Measurements from ENCODE around the gene BSCL2.
"Not testable (repeated sequence)": the region's sequence is repeated elsewhere in the genome, so short reads cannot be mapped to it uniquely, and the experiment has no call there.

Gene BSCL2

DNA sequence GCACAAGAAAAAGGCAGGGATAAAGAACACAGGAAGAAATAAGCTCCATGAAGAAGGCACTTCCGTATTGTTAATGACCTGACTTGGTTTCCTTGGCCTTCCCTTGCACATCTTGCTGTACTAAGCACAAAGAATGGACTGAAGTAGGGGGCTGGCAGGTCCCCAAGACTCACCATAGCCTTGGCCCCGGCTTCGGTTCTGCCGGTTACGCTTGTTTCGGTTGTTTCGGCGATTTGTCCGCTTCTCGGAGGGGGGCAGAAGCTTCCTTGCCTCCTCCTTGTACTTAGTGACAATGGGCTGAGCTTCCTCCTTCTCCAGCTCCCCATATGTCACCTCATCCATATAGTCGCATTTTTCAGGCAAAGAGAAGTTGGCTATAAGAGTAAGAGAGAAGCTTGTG, 9.6 kb upstream of the BSCL2 start:
- DNase-seq (ENCODE audit: low read depth) = no peak

DNA sequence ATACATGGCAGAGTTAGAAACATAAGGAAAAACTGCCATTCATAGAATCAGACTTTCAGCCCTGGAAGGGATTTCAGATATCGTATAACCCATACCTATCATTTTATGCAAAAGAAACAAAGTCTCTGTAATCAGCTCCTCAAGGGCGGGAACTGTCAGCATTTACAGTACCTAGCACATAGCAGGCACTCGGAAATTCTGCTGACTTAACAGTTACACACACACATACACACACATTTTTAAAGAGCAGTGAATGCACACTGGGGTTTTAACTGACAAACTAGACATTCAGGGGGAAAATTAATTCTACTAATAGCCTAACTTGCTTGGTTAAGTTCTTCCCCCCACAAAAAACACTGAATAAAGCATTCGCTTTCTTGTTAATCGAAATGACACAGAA, 9.0 kb upstream of the BSCL2 start:
- DNase-seq (ENCODE audit: low read depth) = no peak

DNA sequence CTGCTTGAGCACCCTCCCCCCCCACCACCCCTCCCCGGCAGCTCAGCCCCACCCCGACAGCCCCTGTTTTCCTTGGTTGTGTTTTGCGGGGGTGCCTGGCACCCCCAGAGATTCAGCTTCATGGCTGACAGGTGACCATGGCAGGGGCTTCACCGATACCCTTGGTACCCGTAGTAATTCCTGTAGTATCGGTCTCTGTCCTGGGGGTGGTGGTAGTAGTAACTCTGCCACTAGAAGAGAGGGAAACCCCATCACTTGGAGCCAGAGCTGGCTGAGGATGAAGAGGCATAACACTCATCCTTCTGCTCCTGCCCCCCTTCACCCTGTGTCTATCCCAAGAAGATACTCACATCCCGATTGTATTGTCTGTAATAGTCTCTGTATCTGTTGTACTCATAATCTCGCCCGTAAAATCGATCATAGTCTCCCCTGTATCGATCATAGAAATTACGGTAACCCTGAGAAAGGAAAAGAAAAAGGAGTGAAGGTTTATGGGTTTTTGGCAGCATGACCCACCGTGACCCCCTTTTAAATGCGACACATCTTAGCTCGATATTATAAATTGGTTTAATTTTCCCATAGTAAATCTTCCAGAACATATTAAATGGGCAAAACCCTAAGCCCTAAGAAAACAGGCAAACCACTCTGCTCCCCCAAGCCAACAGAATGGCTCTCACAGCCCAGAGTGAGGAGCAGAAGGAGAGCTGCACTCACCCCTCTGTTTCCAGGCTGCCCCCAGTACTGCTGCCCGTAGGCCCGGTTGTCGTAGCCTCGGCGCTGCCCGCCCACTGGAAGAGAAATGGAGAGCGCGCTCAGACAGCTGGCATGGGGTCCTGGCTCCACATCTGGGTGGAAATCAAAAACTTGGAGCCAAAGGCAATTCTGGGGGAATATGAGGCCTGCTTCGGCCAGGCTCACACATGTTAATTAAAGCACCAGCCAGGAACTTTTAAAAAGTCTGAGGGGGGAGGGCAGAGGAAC, 8.2 kb upstream of the BSCL2 start:
- no peak for DNase-seq (ENCODE audit: low read depth)

DNA sequence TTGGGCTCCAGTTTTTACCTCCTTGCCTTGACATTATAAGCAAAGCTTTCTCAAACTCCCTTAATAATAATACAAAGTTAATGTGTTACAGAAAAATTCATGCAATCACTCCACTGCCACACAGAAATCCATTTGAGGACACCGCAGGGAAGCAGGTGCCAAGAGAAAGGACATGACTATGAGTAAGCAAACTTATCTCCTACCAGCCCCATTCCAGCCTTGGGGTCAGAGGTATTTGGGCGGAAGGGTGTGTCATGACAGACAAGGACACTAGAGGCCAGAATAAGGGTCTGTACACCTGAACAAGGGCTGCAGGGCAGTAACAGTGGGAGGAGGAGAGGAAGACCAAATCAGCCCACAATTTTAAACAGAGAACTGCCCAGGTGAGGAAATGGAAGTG, 6.1 kb upstream of the BSCL2 start:
- DNase-seq (ENCODE audit: low read depth) = no peak

DNA sequence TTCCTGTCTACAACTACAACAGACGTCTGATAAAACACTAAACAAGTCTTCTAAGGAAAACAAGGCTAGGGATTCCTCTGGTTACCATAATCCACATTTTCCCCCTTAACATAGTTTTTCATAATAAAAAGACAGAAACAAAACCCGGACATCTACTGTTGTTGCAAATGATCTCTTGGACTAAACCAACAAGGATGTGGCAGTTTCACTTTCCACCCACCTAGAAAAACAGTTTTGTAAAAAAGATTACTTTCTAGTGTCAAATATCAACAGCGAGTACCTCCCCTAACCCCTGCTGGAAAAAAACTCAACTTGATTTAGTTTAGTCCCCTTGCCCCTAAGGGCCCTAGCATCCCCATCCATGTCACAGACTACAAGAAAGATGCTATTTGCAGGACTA, 5.6 kb upstream of the BSCL2 start:
- DNase-seq (ENCODE audit: low read depth) = no peak

DNA sequence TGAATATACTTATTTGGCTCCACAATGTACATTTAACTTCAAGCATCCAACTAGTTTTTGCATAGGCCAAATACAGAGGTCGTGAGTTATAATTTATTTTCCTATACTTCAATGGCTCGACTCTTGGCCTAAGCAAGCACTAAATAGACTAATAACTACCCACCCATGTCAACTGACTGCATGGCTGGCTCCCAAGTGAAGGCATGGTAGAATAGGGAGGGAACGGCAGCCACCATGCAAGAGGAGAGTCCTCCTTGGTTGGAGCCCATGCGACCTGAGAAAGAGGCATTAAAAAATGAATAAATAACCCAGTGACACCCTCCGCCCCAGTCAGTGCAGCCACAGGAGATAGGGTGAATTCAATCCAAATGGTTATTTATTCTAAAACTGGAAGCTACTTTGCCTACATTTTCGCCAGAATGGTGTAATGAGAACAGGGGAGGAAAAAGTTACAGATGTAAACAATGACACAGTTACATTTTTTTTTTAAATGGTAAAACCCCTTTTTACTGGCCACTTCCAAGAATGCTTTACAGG, 5.1 kb upstream of the BSCL2 start:
- DNase-seq (ENCODE audit: low read depth) = no peak

DNA sequence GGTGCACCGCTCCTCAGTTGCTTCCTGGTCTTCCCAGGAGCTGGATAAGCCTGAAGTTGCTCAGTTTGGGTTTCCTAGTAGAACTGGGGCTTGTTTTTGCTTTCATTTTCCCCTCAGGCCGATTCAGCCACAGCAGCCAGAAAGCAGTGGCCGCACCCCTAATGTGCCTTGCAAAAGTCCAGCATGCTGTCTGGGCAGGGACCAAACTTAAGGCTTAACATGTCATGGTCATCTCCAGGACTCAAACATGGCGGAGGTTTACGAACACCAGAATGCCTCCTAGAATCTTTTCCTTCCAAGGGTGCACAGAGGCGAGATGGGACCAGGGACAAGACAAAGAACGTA, 2.7 kb upstream of the BSCL2 start:
- DNase-seq (ENCODE audit: low read depth) = no peak

DNA sequence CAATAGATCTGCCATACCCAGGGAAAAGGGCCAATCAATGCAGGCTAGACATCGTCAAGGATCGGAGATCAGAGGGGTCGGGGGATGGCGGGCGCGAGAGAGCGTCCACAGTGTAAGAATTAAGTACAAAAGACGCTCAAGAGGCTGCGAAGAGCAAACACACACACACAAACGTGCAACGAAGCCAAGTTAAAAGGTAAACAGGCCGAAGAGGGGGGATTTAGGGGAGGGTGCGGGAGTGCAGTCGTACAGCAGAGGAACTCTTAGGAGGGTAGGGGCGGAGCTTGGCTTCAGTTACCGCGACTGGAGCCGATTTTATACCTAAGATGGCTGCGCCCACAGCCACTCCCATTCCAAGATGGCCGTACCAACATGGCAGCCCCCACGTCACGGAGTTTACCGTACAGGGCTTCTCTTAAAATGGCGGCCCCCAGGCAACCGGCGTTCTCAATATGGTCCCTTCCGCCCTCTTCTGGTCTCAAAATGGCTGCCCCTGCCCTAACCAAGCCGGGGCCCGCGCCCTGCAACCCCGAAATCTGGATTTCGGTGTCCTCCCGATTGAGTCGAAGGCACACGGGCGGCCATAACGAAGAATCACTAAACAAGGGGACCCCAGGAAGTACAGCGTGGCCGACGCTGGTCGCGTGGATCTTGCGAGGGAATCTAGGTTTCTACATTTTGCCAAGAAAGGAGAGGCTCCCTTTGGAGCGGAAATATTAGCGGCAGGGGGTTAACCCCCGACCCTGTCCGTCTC, 2.2 kb upstream of the BSCL2 start:
- DNase-seq (ENCODE audit: low read depth) = peak; percentile 94

DNA sequence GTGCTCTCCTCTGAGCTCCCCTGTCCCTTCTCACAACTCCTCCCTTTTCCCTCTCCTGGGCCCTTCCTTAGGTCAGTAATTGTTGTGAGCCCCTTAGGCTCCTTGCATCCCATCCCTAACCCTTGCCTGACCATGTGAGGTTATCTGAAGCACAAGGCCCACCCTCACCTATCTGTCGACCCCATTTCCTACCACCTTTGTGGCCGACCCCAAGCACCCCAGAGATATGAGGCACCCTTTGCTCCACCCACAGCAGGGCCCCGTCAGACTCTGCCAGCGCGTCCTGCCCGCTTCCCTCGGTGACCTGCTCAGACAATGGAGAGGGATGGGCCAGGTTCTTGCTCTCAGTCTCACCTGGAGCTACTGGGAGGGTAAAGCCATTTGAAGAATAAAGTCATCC, 1.6 kb upstream of the BSCL2 start:
- DNase-seq (ENCODE audit: low read depth) = no peak

DNA sequence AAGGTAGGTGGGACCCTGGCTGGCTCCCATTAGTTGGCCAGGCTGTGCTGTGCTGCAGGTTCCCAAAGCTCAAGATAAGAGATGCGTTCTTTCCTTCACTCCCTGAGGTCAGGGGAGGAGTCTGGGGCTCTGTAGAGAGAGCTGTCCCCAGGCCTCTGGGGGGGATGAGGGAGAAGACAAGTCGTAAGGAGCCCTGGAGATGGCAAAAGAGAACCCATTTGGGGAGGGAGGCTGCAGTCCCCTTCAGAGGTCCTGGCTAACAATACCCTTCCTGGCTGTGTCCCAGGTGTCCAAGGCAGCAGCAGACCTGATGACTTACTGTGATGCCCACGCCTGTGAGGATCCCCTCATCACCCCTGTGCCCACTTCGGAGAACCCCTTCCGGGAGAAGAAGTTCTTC, 1.2 kb upstream of the BSCL2 start:
- no peak for DNase-seq (ENCODE audit: low read depth)

DNA sequence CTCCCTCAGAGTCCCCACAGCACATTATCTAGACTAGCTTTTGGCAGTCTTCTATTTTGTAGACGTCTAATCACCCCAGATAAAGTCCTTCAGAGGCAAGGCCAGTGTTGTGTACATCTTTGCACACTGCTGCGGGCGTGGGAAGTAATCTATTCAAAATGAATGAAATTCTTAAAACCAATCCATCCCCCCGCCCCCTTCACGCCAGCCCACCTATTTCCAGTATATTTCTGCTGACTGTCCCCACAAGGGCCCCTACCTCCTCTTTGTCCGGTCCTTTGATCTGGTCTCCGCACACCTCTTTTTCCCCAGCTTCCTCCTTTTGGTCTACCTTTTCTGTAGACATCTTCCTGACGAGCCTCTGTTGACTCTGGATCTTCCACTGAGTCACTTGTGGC, 375 bp downstream of the BSCL2 start:
- DNase-seq (ENCODE audit: low read depth) = no peak

DNA sequence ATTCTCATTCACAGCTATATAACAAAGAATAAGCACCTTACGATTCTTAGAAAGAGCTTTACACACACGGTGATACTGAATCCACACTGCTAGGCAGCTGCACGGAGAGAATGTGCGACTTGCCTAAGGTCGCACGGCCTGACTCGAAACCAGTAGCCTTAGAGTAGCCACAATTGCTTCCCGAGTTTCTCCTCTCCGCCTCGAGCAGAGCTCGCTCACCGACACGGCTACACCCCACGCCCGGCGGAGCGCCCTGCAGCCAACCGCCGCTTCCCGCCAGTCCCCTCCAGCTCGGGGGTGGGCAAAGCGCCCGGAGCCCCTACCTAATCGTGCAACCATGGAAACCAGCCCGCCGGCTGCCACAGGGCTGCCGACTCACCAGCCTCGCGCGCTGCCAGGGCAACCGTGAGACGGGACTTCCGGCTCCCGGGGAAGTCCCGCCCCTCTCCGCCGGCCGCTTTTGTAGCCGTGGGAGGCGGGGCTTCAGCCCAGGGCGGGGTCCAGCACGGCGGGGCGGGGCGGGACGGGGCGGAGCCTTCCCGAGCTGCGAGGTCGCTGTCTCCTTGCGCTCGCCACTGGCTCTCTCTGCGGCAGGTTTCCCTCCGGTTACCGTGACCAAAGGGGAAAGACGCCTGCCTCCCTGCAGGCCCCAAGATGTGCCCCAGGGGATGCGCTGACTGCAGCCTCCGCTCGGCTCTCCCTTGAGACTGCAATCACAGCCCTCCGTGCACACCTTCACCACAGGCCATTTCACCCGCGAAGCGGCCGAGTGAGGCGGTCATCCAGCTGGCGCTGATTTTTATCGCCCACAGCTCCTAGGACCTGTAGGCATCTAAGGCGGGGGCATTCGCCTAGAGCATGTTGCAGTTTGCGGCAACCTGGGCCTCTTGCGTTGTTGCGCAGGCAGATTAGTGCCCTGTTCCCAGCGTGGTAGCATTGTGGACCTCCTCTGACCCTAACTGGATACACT, 1.1 kb downstream of the BSCL2 start:
- DNase-seq (ENCODE audit: low read depth) = peak; percentile 91

DNA sequence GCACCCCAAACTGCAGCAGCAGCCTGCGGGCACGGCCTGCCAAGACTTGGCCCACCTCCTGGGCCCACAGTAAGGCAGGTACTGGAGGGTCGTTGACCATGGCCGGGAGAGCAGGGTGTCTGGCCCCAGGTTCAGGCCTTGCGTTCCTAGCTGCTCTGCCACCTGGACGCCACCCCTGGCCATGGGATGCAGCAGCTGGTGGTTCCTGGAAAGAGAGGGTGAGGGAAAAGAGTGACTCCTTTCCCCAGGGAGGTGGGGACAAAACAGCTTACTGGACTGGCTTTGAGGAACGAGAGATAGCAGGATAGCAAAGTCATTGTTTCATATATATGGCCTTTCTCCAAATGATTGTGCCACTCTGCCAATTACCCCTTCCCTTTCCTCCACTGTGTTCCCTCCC, 1.8 kb downstream of the BSCL2 start:
- no peak for DNase-seq (ENCODE audit: low read depth)

DNA sequence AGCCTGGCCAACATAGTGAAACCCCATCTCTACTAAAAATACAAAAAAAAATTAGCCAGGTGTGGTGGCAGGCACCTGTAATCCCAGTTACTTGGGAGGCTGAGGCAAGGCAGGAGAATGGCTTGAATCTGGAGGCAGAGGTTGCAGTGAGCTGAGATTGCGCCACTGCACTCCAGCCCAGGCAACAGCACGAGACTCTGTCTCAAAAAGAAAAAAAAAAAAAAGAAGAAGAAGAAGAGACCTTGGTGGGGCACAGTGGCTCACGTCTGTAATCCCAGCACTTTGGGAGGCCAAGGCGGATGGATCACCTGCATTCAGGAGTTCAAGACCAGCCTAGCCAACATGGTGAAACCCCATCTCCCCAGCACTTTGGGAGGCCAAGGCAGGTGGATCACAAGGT, 3.3 kb downstream of the BSCL2 start:
- not testable (repeated sequence) for DNase-seq (ENCODE audit: low read depth)

DNA sequence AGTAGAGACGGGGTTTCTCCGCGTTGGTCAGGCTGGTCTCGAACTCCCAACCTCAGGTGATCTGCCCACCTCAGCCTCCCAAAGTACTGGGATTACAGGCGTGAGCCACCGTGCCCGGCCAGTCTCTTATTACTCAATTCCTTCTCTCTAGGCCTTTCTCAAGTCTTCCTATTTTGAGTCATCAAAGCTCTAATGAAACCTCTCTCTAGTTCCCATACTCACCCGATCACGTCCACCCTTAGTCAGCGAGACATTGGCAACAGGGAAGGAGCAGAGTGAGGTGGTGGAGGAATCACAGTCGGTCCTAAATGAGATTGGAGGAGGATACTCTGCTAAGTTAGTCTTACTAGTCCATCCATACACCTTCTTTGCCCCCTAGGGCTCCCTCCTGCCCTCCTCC, 5.0 kb downstream of the BSCL2 start:
- no peak for DNase-seq (ENCODE audit: low read depth)

DNA sequence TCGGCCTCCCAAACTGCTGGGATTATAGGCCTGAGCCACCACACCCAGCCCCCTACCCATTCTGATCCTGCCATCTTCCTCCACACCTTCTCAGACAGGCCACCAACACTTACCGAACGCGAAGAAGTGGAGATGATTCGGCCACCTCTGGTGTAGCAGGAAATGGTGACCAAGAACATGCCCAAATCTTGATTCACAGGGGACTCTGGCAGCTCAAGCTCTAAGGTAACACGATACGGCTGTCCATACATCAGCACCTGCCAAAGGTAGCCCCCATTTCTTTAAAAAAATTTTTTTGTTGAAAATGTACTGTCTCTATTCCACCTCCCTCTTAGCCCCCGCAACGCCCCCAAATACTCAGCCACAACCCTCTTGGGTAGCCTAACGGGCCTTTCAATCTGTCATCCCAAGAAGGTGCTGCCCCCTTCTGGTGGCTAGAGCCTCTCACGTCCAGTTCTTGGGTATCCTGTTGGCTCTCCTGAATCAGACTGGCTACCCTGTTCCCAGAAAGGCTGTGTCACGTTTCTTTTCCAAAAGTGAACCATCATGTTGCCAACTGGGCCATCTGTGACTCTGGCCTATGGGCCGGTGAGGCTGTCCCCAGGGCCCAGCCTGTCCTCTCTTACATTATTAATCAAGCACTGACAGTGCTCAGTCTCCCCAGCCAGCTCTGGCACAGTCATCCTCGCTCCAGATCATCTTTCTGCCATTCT, 12.6 kb downstream of the BSCL2 start:
- DNase-seq (ENCODE audit: low read depth) = peak; percentile 67

DNA sequence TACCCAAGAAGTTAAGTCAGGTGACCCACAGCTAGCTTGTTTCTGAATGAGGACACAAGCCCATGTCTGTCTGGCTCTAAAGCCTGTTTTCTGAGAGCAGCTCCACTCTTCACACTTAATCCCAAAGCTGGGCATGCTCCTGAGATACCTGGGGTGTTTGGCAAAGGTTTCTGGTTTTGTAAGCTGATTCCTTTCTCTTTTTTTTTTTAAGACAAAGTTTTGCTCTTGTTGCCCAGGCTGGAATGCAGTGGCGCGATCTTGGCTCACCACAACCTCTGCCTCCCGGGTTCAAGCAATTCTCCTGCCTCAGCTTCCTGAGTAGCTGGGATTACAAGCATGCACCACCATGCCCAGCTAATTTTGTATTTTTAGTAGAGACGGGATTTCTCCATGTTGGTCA, 13.6 kb downstream of the BSCL2 start:
- DNase-seq (ENCODE audit: low read depth) = not testable (repeated sequence)

DNA sequence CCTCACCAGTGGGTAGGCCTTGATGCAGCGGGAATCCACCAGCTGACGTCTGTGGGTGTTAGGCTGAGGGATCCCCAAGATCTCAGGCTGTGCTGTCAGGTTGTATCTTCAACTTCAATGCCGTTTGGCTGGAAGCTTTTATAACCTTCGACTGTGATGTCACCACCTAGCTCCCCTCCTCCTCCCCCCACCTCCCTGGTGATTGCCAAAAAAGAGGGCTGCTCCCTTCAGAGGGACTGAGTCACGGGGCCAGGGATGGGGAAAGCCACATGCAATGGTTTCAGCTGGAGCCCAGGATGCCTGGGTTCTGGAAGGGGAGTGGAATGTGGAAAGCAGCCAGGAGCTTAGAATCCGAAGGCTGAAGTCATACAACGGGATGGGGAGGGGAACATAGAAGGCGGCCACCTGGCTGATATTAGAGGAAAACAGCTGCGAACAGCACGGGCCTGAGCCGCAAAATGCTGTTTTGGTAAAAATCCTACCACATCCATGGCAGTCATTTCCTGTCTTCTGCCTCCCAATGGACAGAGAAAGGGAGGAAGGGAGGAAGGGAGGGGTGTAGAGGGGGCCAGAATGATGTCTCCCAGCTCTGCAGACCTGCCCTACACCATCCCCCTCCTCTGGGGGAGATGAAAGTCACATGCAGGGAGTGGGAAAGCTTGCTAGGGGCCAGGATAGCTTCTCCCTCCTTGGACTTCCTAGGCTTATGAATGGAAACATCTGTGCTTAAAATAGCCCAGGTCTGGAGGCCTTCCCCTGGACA, 17.6 kb downstream of the BSCL2 start, which contains the start of gene LRRN4CL:
TSS of gene LRRN4CL (minus strand) at position 110 of the 763 bp plus-strand sequence. CDS start 1,022 bp downstream, outside the sequence.
- DNase-seq (ENCODE audit: low read depth) = no peak

DNA sequence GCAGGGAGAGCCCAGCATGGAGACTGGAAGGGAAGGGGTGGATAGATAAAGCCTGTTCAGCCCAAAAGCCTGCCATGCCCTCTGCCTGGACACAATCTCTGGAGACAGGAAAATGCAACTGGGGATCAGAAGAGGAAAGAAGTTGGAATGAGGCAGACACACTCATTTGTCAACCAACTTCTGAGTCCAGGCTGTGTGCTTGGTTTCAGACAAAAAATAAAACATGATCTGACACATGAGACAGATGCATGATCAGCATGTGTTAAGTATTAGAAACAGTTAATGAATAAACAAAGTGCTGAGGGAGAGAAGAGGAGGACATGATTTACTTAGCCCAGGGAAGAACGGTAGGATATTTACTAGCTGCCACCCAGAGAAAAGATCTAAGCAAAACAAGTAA, 18.7 kb downstream of the BSCL2 start:
- DNase-seq (ENCODE audit: low read depth) = no peak

Measured in activated gamma-delta T cell treated with anti-CD3 and anti-CD28 coated beads, Interleukin-2, amount 50 U/mL, for 16 hours (primary cell).